Measurements from ENCODE around the gene SNCA.

DNA sequence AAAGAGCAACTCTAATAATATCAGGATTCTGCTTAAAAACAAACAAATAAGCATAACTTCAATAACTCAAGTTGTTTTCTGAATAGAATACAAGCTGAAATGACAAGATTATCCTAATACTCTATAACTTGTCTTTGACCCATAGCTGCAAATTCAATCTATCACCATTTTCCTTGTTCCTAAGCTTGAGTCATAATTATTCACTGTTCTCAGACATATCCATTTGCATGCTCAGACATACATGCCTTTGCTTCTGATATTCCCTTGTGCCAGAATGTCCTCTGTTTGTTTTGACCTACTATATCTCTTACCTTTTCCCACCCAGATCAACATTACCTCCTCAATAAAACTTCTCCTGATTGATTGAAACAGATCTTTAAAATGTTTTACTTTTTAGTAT is 109.7 kb downstream of the SNCA start:
- TF ChIP-seq, protein P1, sequence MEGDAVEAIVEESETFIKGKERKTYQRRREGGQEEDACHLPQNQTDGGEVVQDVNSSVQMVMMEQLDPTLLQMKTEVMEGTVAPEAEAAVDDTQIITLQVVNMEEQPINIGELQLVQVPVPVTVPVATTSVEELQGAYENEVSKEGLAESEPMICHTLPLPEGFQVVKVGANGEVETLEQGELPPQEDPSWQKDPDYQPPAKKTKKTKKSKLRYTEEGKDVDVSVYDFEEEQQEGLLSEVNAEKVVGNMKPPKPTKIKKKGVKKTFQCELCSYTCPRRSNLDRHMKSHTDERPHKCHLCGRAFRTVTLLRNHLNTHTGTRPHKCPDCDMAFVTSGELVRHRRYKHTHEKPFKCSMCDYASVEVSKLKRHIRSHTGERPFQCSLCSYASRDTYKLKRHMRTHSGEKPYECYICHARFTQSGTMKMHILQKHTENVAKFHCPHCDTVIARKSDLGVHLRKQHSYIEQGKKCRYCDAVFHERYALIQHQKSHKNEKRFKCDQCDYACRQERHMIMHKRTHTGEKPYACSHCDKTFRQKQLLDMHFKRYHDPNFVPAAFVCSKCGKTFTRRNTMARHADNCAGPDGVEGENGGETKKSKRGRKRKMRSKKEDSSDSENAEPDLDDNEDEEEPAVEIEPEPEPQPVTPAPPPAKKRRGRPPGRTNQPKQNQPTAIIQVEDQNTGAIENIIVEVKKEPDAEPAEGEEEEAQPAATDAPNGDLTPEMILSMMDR (IDR thresholded peaks at IDR 0.05): no peak
- TF ChIP-seq POLR2A (IDR thresholded peaks at IDR 0.05): no peak
